Activated CD4-positive, alpha-beta T cell treated with anti-CD3 and anti-CD28 coated beads, Interleukin-2, Interleukin-6, amounts not matched to agents 100 ng/mL and 50 ng/mL, durations not matched to agents 16 hours and 8 hours (primary cell): ENCODE results near the gene LIN28A.
A peak's percentile ranks its signal among the peaks of the same experiment; 100 is the strongest.
"Not testable (repeated sequence)": the region's sequence is repeated elsewhere in the genome, so short reads cannot be mapped to it uniquely, and the experiment has no call there.

Source experiments
- DNase-seq: peaks from one replicate; pipeline ENCODE4 v3.0.0-alpha.2; 2020

LIN28A gene, protein sequence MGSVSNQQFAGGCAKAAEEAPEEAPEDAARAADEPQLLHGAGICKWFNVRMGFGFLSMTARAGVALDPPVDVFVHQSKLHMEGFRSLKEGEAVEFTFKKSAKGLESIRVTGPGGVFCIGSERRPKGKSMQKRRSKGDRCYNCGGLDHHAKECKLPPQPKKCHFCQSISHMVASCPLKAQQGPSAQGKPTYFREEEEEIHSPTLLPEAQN

DNA sequence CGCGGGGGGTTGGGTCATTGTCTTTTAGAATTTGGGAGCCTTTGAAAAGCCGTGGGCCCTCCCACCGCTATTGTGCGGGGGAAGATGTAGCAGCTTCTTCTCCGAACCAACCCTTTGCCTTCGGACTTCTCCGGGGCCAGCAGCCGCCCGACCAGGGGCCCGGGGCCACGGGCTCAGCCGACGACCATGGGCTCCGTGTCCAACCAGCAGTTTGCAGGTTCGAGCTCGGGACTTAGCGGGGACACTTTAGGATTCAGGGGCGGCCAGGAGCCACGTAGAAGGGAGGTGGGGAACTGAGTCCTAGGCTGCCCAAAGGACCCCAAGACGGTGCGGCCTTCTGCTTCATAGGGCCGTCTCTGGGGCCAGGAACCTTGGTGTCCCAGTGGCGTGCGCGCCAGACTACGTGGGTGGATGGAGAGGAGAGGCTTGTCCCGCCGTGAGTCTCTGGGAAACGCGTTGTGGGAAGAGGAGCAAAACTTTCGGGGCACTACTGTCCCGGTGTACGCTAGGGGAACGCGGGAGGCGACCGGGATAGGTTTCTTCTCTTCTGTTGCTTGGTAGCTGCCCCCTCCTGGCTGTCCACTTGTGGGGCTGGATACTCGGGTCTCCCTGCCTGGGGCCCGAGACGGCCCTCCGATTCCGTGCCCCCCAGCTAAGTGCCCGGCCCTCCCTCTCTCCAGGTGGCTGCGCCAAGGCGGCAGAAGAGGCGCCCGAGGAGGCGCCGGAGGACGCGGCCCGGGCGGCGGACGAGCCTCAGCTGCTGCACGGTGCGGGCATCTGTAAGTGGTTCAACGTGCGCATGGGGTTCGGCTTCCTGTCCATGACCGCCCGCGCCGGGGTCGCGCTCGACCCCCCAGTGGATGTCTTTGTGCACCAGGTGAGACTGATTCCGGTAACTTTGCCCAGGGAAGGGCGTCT, at the start of gene LIN28A:
LIN28A (plus strand) TSS at position 112 of the 918 bp plus-strand sequence; CDS start at position 187, 75 bp downstream.
- DNase-seq, result no peak

DNA sequence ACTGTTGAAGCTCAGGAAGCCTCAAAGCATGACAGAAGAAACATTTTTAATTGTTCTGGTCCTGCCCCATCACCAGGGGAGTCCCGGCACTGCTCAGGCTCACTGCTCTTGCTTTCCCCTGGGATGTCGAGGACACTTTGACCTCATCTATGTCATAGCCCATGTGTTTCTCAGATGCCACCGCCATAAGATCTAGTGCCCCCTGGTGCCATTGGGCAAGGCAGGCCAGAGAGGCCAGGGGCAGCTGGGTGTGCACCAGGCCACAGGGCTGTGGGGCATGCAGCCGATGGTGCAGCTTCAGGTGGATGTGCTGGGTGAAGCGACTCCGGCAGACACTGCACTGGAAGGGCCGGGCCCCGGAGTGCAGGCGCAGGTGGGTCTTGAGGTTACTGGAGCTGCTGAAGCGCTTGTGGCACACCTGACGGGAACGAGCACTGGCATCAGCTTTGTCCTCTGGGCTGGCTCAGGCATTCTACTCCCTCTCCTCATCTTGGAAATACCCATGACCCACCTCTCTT, 49.0 kb upstream of the LIN28A start:
- DNase-seq, result no peak

DNA sequence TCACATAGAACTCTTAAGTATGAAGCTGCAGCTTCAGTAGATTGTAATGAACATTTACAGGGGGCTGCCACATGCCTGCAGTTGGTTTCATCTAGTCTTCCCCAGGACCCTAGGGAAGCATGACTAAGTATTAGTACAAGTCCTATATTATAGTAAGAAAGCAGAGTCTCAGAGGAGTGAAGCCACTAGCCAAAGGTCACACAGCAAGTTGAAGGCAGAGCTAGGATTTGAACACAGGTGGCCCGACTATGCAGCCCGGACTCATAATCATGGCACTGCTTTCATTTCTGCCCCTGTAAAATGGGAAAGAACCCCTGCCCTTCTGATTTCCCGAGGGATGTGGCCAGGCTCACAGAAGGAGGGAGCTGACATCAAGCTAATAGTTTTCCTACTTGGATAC, 48.3 kb upstream of the LIN28A start:
- DNase-seq, result no peak

DNA sequence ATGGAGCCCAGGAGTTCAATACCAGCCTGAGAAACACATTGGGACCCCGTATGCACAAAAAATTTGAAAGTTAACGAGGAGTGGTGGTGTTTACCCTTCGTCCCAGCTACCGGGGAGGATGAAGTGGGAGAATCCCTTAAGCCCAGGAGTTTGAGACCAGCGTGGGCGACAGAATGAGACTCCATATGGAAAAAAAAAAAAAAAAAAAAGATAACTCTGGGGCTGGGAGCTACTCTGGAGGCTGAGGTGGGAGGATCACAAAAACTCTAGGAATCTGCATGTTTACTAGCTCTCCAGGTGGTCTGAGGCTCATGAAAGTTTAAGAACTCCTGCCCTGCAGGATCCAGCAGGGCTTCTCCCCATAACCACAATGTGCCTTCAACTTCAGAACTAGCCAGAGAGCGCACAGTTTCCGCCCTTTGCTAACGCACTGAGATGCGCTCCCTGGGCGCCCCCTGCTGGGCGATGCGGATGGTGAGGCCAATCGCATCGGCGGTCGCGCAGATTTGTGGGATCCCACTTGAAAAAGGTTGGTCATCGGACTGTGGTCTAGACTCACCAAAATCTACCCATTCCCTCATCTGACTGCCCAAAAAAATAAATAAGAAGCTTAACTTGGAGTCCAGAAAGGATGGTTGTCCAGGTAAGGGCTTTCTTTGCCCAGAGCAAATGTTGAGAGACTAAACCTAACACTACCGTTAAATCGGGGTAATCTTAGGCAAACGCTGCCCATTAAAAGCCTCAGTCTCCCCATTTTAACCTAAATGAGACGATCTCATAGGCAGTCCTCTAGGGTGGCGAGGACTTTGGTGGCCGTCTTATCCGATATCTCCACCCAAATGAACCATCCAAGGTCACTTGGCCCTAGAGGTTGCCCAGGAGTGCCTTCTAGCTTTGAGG, 46.8 kb upstream of the LIN28A start:
- peak; percentile 92 for DNase-seq

DNA sequence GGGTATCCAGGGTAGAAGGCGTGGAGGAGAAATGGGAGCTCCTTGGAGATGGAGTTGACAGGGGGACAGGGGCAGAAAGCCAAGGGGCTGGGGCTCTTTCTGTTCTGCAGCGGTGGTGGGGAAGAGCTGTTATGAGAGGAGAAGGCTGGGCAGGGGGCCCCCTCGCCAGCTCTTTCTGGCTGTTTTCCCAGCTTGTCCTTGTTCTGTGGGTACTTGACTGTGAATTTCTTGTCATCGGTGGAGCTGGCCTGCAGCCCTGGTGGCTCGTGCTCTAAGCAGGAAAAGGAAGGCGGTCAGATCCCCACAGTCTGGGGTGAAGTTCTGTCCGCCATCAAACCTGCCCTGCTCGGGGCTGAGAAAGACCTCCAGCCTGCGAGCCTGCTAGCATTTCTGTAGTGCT, 45.7 kb upstream of the LIN28A start:
- DNase-seq, result no peak

DNA sequence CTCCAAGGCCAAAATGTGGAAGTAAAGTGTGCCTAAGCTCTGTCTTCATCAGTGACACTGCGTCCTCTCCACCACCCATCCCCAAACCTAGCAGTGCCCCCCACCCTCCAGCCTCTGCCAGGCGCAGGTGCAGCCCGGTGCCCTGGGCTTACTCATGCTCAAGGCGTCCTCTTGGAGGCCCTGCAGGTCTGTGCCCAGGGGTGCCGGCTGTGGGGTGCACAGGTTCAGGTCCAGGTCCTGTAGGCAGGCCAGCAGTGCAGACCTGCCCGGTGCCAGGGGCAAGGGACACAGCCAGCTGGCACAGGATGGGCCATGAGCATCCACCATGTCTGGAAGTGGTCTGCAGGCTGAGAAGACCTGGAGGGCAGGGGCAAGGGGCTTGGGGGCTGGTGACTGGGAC, 43.2 kb upstream of the LIN28A start:
- no peak for DNase-seq

DNA sequence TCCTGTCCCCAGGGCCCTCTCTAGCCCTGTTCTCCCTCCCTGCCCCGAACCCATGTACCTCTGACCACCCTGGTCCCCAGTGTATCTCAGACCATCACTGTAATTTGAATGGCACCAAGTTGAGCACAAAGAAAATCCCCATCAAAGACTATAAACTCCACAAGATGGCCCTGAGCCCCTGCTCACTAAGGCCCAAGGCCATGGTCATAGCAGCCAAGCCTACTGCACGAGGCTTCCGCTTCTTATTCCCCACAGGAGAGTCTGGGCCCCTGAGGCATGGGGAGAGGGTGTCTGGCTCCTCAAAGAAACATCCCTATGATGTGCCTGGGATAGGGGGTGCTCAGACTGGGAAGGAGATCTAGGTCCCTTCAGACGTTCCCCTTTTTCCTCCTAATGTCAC, 42.6 kb upstream of the LIN28A start:
- DNase-seq, result no peak

DNA sequence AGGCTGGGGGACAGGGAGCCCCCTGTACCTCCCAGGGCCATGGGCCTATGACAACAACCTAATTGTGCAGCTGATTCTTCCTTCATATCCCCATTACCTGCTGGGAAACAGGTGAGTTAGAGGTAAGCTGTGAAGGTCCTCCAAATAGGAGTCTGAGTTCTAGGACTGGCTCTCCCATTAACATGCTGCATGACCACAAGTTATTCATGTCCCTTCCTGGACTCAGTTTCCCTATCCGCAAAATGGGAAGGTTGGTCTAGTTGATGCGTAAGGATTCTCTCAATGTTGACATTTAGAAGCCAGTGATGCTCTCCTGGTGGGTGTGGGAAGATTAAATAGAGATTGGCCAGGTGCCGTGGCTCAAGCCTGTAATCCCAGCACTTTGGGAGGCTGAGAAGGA, 42.1 kb upstream of the LIN28A start:
- DNase-seq, result no peak

DNA sequence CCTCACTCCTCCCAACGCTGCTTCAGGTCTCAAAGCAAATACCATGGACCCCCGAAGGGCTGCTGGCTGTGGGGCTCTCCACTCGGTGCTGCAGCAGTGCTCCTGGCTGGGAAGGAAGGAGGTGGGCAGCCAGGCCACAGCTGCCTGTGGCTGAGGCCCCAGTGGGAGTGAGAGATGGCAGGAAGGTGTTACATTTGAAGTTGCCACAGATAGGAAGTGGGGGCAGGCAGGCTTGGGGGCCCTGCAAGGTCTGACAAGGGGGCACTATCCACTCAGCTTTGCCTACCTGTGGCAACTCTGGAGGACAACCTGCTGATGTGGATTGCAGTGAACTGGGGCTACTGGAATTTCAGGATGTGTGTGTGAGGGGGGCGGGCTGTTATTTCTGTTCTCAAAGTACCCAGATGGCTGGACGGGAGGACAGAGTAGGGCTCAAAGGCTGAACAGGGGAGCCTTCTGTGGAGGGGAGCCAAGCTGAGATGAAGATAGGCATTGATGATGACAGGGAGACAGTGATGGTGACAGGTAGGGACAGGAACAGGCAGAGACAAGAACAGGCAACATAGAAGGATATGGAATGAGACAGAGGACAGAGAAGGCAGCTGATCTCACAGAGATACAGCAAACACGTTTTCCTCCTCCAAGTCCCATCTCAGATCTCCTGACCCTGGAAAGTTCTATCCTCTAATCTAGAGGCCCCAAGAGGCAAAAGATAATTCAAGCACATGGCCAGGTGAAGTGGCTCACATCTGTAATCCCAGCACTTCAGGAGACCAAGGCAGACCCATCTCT, 39.8 kb upstream of the LIN28A start:
- DNase-seq, result no peak

DNA sequence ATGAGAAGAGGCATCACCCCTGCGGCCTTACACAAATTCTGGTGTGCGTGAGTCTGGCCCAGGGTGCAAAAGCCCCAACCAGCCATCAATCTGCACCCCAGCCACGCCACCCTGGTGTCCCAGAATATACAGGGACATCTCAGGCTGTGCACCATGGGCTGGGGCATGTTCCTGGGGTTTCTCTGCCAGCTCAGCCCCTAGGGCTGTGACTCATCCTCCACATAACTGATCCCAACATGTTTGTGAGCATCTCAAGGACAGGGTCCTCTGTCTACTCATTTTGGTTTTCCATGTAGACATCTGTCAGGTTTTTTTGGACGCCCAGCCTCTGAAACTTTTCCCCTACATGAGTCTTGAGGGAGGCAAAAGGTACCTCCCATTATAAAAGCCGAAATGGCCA, 38.6 kb upstream of the LIN28A start:
- DNase-seq, result no peak

DNA sequence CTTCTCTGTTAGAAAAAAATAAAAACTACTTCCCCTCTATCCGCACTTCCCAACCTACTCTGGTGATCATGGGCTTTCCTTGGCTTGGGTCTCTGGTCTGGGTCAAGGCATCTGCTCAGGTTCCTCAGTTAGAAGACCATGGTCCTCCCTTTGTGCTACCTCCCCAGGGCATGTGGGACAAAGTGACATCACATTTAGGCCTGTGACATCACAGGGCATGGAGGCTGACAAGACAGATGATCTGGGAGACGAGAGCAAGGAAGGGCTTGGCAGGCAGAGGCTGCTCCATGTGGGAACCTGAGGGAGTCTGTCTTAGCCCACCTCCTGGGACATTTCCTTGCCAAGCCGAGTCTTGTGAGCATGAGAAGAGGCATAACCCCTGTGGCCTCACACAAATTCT, 38.0 kb upstream of the LIN28A start, which contains the start of gene ZNF683:
ZNF683 (minus strand) TSS at position 140 of the 400 bp plus-strand sequence. CDS start 4,179 bp downstream, outside the sequence.
- DNase-seq, result not testable (repeated sequence)

DNA sequence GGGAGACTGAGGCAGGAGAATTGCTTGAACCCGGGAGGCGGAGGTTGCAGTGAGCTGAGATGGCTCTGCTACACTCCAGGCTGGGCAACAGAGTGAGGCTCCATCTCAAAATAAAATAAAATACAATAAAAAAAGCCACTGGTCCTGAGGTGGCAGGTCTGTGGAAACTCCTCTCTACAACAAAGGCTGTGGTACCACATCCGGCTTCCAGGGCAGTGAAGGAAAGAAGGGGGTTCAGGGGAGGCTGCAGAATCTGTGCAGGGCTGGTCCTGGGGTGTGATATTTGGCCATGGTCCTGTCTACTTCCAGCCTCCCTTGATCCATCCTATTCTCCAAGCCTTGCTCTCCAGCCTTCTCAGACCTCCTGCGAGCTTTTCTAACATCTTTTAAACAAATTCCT, 37.3 kb upstream of the LIN28A start:
- peak; percentile 26 for DNase-seq

DNA sequence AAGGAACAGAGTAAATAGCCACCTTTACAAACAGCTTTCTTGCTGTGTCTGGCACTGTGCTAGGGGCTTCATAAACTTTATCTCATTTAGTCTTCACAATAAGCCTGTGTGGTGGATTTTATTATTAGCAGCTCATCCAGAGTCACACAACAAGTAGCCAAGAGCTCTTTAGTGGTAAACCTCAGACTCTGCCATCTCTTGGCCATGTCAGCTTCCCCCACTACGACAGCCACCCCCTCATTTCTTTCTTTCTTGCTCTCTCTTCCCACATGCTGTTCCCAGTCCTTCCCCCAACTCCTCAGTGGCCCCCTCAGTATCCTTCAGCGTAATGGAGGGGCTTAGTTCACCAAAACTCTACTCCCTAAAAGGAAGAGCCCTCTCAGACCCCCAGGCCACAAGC, 36.8 kb upstream of the LIN28A start:
- no peak for DNase-seq

DNA sequence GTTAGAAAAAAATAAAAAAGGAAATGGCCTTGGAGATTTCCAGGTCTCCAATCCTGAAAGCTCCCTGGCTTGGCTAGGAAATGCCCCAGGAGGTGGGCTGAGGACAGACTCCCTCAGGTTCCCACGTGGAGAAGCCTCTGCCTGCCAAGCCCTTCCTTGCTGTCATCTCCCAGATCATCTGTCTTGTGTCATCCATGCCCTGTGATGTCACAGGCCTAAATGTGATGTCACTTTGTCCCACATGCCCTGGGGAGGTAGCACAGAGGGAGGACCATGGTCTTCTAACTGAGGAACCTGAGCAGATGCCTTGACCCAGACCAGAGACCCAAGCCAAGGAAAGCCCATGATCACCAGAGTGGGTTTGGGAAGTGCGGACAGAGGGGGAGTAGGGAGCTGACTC, 36.3 kb upstream of the LIN28A start:
- not testable (repeated sequence) for DNase-seq

DNA sequence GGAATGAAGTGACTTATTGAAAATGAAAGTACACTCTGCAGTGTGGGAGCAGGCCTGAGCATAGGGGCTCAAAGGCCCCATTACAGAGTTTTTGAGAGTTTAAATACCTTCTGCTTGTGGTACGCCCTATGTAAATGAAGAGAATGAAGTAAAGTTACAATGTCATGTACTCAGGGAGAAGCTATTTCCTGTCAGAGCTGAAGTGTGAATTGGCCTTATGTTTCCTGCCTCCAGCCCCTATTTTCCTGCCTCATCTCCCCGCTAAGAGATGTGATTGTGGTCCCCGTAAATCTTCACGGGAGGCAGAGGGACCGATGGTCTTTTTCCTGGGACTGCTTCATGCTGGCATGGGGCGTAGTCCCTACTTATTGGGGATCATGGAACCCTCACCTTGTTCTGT, 35.5 kb upstream of the LIN28A start:
- DNase-seq, result no peak

DNA sequence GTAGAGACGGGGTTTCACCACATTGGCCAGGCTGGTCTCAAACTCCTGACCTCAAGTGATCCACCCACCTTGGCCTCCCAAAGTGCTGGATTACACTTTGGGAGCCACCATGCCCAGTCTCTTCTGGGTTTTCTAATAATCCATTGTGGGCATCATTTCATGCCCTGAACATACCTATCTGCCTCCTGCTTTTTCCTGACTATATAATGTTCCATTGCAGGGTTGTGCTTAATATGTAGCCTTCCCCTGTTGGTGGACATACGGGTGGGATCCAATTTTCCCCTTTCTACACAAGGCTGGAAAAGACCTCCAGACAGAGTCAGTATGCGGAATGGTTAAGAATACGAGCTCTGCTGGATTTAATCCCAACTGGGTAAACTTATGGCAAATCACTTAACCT, 34.6 kb upstream of the LIN28A start:
- no peak for DNase-seq

DNA sequence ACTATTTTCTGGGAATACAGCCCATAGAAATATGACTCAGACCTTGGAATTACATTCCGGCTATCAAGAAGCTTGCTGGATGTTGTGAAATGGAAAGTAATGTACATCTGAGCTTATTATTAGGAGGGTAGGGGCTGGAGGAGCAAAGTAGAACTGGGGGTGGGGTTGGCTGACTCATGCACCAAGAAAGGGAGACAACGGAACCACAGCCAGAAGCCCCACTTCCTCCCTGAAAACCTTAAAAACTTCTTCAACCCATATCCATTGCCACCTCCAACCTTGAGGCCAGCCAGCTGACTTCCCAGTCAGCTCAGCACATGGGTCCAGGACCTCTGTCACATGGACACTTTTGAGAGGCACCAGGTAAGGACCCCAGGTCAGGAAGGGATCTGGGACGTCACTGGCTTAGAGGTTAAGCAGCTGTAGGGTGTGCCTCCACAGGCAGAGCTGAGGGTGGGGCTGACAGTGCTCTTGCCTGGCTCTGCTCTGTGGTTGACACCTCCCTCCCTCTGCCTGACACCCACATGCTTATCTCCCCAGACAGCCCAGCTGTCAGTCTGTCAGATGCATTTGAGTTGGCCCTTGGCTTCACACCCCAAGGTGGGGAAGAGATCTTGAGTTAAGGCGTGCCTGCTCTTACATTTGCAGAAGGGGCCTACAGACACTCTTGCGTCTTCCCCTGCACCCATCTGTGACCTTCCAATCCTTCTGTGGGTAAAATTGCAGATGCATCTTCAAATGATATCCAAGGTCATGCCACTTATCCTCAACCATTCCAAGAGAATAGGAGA, 32.3 kb upstream of the LIN28A start:
- peak; percentile 88 for DNase-seq

DNA sequence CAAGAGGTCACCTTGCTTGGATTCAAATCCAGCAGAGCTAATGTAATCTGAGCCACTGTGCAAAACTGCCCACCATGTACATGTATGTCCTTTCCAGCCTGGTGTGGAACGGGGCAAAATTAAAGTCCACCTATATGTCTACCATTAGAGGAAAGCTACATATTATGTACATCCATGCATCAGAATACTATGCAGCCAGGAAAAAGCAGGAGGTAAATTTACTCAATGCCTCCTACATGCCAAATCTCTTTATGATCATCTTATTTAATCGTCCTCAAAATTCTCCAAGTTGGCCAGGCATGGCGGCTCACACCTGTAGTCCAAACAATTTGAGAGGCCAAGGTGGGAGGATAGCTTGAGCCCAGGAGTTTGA, 31.8 kb upstream of the LIN28A start:
- DNase-seq, result no peak

DNA sequence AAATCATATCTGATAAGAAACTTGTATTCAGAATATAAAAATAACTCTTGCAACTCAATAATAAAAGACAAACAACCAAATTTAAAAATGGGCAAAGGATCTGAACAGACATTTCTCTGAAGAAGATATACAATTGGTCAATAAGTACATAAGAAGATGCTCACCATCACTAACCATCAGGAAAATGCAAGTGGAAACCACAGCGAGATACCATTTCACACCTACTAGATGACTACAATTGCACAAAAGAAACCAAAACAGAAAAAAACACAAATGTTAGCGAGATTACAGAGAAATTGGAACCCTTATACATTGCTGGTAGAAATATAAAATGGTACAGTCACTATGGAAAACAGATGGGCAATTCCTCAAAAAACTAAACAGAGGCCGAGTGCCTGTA, 26.5 kb upstream of the LIN28A start:
- DNase-seq, result no peak

DNA sequence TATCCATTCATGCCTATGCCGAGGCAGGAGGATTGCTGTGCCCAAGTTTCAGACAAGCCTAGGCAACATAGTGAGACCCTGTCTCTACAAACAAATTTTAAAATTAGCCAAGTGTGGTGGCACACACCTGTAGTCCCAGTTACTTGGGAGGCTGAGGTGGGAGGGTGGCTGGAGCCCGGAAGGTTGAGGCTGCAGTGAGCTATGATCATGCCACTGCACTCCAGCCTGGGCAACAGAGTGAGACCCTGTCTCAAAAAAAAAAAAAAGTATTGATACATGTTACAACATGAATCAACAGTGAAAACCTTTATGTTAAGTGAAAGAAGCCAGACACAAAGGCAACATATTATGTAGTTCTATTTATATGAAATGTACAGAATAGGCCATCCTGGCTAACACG, 25.6 kb upstream of the LIN28A start:
- DNase-seq, result not testable (repeated sequence)

DNA sequence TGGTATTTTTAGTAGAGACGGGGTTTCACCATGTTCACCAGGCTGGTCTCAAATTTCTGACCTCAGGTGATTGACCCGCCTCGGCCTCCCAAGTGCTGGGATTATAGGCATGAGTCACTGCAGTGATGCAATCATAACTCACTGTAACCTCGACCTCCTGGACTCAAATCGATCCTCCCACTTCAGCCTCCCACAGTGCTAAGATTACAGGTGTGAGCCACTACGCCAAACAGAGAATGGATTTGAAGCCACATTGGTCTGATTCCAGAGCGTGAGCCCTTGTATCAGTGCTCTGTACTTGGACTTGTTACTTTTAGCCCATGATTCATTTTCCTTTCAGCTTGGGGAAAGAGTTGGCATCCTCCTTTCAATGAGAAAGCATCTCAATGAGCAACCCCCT, 23.2 kb upstream of the LIN28A start:
- DNase-seq, result peak; percentile 22
